ENCODE data around the gene APBB1.

Gene APBB1

DNA sequence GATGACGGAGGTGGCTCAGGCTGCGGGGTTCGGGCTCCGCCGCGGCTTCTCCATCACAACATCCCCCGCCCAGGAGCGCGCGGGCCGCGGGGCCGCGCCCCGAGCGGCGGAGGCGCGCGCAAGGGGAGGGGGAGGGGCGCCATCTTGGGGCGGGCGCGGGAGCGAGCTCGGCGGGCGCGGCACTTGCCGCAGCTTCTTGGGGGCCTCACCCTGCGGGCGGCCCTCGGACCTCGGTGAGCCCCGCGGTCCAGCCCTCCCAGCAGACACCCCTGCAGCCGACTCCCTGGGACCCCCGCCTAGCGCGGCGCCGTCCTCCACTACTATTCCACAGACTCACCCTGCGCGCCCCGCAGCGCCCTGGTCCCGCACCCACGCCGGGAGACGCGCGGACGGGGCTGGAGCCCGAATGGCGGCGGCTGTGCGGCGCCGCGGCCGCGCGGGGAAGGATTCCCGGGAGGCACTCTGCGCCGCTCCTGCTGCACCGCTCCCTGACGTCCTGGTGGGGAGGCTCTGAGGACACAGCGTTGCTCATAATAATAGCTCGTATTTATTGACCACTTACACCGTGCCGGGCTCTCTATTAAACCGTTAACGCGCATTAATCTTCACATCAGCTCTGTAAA, at the start of gene APBB1:
APBB1 (minus strand) TSS at position 86 of the 623 bp plus-strand sequence. CDS start 7,747 bp downstream, outside the sequence.
- DNase-seq: peak; percentile 70

- DNase-seq: no peak
These were observed 40.2 kb upstream of the APBB1 start for GRCh38 chr11:6459099-6459450.

DNA sequence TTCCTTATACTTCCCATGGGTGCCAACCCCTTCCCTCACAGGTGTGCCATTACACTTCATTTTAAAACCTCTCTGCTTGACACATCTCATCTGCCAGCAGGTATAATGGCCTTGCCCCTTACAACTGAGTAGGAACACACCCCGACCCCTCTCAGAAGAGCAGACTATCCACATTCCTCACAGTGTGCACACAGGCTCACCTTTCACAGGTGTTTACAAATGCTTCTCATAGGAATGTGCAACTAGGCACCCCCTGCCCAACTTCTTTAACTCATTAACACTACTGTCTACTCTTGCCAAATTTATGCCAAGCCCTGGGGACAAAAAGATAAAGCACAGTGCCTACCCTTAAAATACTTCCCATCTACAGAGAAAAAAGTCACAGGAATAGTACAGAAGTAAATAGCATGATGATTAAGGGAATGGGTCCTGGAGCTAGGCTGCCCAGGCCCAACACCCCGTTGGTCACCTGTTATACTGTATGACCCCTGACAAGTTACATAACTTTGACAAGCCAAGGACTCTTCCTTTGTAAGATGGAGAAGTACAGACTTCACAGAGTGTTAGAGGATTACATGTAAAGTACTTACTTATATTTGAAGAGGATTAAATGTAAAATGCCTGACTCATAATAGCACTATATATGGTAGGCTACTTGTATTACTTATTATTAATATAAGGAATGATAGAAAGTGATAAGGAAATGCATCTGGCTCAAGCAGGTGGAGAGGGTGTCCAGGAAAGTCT, 39.6 kb upstream of the APBB1 start:
- DNase-seq: no peak

- DNase-seq: no peak
These were observed 38.9 kb upstream of the APBB1 start for GRCh38 chr11:6457581-6458320.

DNA sequence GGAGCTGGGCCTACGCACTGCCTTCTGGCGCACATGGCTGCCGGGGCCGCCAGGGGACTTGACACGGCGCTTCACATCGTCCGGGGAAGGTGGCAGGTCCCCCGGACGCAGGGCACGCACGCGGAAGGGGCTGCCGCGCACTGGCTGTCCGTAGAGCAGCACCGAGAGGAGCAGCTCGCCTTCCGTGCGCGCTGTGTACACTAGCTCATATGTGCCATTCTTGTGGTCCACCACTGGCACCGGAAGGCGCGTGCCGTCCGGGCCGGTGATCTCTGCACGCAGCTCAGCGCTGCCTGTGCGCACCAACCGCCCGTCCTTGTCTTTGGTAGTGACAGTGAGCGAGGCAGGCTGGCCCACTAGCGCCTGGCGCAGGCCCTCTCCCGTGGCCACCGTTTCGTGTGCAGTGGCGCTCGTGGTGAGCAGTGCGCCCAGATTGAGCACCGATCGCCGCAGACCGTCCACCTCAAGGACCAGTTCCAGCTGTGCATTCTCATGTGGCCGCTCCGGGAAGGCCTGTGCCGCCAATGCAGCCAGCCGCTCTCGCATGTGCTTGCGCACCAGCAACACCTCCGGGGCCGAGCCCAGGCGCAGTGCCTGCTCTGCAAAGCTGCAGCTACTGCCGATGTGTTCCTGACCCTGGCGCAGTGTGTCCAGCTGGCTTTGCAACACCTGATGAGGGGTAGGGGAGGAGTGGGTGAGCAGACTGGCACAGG, 37.6 kb upstream of the APBB1 start:
- DNase-seq: no peak

- DNase-seq: no peak
These were observed 36.2 kb upstream of the APBB1 start for GRCh38 chr11:6455070-6455469.

- DNase-seq: no peak
These were observed 34.3 kb upstream of the APBB1 start for GRCh38 chr11:6453152-6453551.

- DNase-seq: no peak
These were observed 33.3 kb upstream of the APBB1 start for GRCh38 chr11:6452219-6452618.

DNA sequence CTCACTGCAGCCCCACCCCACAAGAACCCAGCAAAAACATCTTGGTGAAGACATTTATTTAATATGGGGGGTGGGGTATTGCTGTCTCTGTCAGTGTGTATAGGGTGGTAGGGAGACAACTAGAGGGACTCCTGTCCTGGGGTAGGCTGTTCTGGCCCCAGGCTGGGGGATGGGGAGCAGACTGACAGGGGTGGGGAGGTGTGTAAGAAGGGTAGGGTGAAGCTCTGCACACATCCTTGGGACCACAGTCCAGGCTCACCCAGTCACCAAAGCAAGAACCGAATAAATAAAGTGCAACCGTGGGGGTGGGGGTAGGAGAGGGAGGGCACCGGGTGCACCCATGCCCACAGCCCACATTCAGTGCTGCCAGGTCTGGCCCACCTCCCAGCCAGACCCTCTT, 29.7 kb upstream of the APBB1 start:
- DNase-seq: no peak

DNA sequence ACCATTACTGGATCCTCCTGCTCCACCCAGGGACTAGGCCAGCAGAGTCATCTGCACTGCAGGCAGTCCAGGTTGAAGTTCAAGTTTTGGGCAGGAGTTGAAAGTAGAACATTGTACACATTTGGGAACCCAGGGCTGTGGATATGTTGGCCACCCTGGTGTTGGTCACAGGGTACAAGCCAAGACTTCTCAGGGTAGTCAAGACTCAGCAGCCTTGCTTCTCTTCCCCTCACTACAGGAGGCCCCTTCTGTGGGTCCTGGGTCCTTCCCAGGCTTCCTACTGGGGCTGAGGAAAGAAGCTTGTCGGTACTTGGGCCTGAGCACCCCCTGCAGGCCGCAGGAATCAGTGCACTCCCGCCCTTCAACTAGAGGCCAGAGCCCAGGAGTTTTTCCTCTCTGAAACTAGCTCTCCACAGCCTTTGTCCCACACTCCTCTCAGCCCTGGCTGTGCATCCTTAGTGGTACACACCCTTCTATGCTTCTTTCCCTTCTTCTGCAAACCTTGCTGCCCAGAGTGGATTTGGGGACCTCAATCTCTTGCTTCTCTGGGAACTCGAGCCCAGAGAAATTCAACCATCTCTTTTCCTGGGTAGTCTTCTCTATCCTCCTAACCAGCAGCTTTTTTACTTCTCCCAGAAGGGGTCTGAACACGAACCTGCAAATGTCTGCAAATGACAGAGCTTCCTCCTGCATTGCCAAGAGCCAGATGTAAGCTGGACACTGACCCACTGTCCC, 24.5 kb upstream of the APBB1 start:
- DNase-seq: peak; percentile 60

DNA sequence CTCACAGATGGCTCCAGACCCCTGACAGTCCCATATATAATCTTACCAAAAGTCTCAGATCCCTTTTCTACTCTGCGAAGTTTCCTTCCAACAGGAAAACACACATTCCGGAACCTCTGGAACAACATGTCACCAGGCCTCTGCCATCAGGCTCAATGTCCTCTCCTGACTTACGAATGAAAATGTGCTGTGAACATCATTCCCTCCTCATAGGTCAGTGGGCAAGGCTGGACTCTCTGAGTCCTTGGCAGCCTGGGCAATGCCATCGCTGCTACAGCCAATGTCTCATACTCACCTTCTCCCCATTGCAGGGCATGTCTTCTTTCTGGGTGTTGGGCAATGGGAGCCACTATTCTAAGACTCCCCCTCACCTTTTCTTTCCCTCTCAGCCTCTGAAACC, 23.5 kb upstream of the APBB1 start:
- no peak for DNase-seq

GRCh38 chr11:6440906-6441358, 22.0 kb upstream of the APBB1 start, which contains the start of gene HPX:
Gene HPX, minus strand, starts transcription at chr11:6440987. Its CDS starts 24 bp downstream, at chr11:6440963.
- no peak for DNase-seq

DNA sequence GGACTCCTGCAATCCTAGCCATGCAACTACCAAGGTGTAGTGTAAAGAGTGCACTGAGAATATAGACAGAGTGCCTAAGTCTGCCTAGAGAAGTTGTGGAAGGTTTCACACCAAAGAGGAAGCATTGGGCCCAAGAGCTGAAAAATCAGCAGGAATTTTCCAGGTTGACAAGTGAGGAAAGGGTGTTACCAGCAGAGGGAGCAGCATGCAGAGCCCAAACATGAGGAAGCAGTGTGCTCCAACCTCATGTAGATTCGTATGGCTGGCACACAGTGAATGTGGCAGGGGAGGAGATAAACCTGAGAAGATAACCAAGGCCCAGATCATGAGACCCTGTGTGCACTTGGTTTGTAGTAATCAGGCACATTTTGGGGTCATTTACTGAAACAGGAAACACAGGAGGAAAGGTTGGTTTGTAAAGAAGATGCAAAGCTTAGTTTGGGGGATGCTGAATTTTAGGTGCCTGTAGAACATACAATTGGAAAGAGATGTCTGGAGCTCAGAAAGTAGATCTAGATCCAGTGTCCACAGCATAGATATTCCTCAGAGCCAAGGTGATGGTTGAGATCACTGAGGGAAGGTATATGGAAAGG, 20.2 kb upstream of the APBB1 start:
- peak; percentile 40 for DNase-seq

GRCh38 chr11:6437993-6438392, 19.1 kb upstream of the APBB1 start:
- DNase-seq: no peak

GRCh38 chr11:6437423-6437822, 18.5 kb upstream of the APBB1 start:
- no peak for DNase-seq

- no peak for DNase-seq
These were observed 15.2 kb upstream of the APBB1 start for GRCh38 chr11:6433998-6434660.

GRCh38 chr11:6431861-6432260, 13.0 kb upstream of the APBB1 start:
- DNase-seq: no peak

DNA sequence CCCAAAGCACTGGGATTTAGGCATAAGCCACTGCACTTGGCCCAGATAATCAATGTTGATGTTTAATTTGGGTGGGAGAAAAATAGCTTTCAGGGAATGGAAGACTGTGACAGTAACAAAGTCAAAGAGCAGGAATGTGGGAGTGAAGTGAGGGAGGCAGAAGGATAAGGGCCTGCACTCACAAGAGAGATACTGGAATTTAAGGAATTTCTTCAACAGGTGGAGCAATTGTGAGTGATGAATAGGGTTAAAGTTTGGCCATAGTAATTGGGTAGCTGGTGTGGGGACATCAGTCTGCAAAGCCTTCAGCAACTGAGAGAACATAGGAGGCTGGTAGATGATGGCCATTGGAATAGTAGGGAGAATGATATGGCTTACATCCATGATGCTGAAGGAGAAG, 8.6 kb upstream of the APBB1 start:
- no peak for DNase-seq

GRCh38 chr11:6420677-6421076, 1.8 kb upstream of the APBB1 start:
- DNase-seq: no peak

GRCh38 chr11:6418557-6419008, 311 bp downstream of the APBB1 start:
- DNase-seq: no peak

DNA sequence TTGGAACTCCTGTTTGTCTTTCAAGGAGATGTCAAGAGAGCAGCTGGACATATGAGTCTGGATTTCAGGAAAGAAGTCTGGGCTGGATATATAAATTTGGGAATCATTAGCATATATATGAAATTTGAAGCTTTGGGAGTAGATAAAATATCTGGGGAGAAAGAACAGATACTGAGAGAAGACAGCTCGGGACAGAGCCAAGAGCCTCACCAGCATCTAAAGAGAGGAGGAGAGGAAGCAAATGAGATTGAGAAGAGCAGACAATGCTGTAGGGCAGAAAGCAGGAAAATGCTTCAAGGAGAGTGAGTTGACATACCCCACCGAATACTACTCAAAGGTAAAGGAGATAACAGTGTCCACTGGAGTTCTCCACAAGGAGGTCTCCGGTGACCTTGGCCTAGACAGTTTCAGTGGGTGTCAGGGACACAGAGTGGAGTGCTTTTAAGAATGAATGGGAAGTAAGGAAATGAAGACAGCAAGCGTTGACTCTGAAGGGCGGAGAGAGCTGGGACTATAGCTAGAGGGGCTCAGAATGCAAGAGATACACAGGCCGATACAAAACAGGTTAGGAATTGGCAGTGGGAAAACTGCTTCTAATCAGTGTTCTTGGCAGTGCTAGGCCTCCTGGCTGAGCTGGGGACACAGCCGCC, 862 bp downstream of the APBB1 start:
- no peak for DNase-seq
